Neural cell (in vitro differentiated cells): ENCODE results near the gene PARD3B. TPM values are rescaled to one million over a fixed set of nuclear protein-coding genes. Genes with fewer than 3 reads are reported as not detected.

ENCODE experiments used
- H2AFZ ChIP-seq: fragments of 200-600, 300-800 bp; sonication (generic), shearing (Covaris generic); 2 replicates; pipeline ENCODE4 v1.6.0; 2014; ENCODE audit warnings: low read depth, mild to moderate bottlenecking, antibody characterized with exemption, low read length, moderate library complexity
- H3F3A ChIP-seq: fragments of 200-600 bp; shearing (Covaris generic); 2 replicates; pipeline ENCODE4 v1.6.1; 2016; ENCODE audit warnings: mild to moderate bottlenecking, moderate library complexity, mixed read lengths, antibody characterized with exemption, low read length; ENCODE audit not compliant: insufficient read depth, poor library complexity, severe bottlenecking
- H3K27ac ChIP-seq: fragments of 200-600, 300-800 bp; sonication (generic), shearing (Covaris generic); 2 replicates; pipeline ENCODE4 v1.5.1; 2014; ENCODE audit warnings: mild to moderate bottlenecking, low read length, moderate library complexity
- H3K27me3 ChIP-seq: fragments of 300-800, 200-600 bp; sonication (generic), shearing (Covaris generic); 2 replicates; pipeline ENCODE4 v1.6.0; 2014; ENCODE audit warnings: mild to moderate bottlenecking, low read depth, low read length, moderate library complexity; ENCODE audit not compliant: insufficient read depth
- H3K36me3 ChIP-seq: fragments of 300-800, 200-600 bp; sonication (generic), shearing (Covaris generic); 2 replicates; pipeline ENCODE4 v1.5.1; 2014; ENCODE audit warnings: mild to moderate bottlenecking, antibody characterized with exemption, low read length, moderate library complexity; ENCODE audit not compliant: insufficient read depth
- H3K4me2 ChIP-seq: fragments of 300-800, 200-600 bp; sonication (generic), shearing (Covaris generic); 2 replicates; pipeline ENCODE4 v1.6.0; 2014; ENCODE audit warnings: mild to moderate bottlenecking, low read length
- H3K4me3 ChIP-seq: fragments of 300-800, 200-600 bp; sonication (generic), shearing (Covaris generic); 2 replicates; pipeline ENCODE4 v1.5.1; 2014; ENCODE audit warnings: mild to moderate bottlenecking, low read length, moderate library complexity
- H3K79me2 ChIP-seq: fragments of 200-600 bp; shearing (Covaris generic); replicated peaks from 2 replicates; pipeline ENCODE4 v1.6.0; 2014; ENCODE audit warnings: mild to moderate bottlenecking, low read length, moderate library complexity; ENCODE audit not compliant: insufficient read depth
- H3K9ac ChIP-seq: fragments of 300-800, 200-600 bp; sonication (generic), shearing (Covaris generic); 2 replicates; pipeline ENCODE4 v1.6.1; 2016; ENCODE audit warnings: mild to moderate bottlenecking, low read length, mixed read lengths
- H3K9me2 ChIP-seq: fragments of 200-600 bp; shearing (Covaris generic); 2 replicates; pipeline ENCODE4 v1.6.1; 2016; ENCODE audit warnings: mild to moderate bottlenecking, low read length, mixed read lengths; ENCODE audit not compliant: insufficient read depth
- H3K9me3 ChIP-seq: fragments of 200-600, 300-800 bp; sonication (generic), shearing (Covaris generic); 2 replicates; pipeline ENCODE4 v1.6.1; 2016; ENCODE audit warnings: mild to moderate bottlenecking, mixed run types, low read length, moderate library complexity, mixed read lengths
- H4K20me1 ChIP-seq: fragments of 200-600 bp; shearing (Covaris generic); 2 replicates; pipeline ENCODE4 v1.6.1; 2016; ENCODE audit warnings: mild to moderate bottlenecking, mixed run types; ENCODE audit not compliant: insufficient read depth
- EP300 ChIP-seq: fragments of 450-650 bp; conservative IDR thresholded peaks from 2 replicates; pipeline ENCODE4 v1.6.1; 2014; ENCODE audit warnings: antibody characterized with exemption, mild to moderate bottlenecking, moderate library complexity; ENCODE audit not compliant: poor library complexity, severe bottlenecking
- EZH2 ChIP-seq: fragments of 200-600, 300-800 bp; shearing (Covaris generic), sonication (generic); IDR thresholded peaks from 2 replicates; pipeline ENCODE4 v1.6.1; 2014; ENCODE audit warnings: antibody characterized with exemption, low read length, borderline replicate concordance, mild to moderate bottlenecking; ENCODE audit not compliant: insufficient read depth, poor library complexity, severe bottlenecking
- MXI1 ChIP-seq: fragments of 450-650 bp; conservative IDR thresholded peaks from 2 replicates; pipeline ENCODE4 v1.6.1; 2014; ENCODE audit warnings: antibody characterized with exemption, mild to moderate bottlenecking; ENCODE audit not compliant: poor library complexity, severe bottlenecking
- POLR2AphosphoS5 ChIP-seq: IDR thresholded peaks from 2 replicates; pipeline ENCODE4 v1.6.1; 2012
- RAD21 ChIP-seq: fragments of 450-650 bp; conservative IDR thresholded peaks from 2 replicates; pipeline ENCODE4 v1.6.1; 2014; ENCODE audit warnings: antibody characterized with exemption, mild to moderate bottlenecking, moderate library complexity
- REST ChIP-seq: IDR thresholded peaks from 2 replicates; pipeline ENCODE4 v1.6.1; 2012; ENCODE audit warnings: borderline replicate concordance
- SMC3 ChIP-seq: fragments of 450-650 bp; conservative IDR thresholded peaks from 2 replicates; pipeline ENCODE4 v1.6.1; 2014; ENCODE audit warnings: antibody characterized with exemption, mild to moderate bottlenecking, moderate library complexity; ENCODE audit not compliant: poor library complexity
- TAF1 ChIP-seq: IDR thresholded peaks from 2 replicates; pipeline ENCODE4 v1.6.1; 2012; ENCODE audit warnings: low read depth
- polyA minus RNA-seq: library from RNA; depleted of rRNA, polyadenylated mRNA; stranded (reverse); fragments of >200 nt; gene quantifications from 2 replicates; pipeline ENCODE4 v1.2.3, GENCODE V29; 2014
- polyA plus RNA-seq: library from polyadenylated mRNA; depleted of rRNA; stranded (reverse); fragments of >200 nt; gene quantifications from 2 replicates; pipeline ENCODE4 v1.2.3, GENCODE V29; 2014
- TF ChIP-seq, protein P1 (sequence below): fragments of 450-650 bp; IDR thresholded peaks from 2 replicates; pipeline ENCODE4 v1.5.1; 2014; ENCODE audit warnings: antibody characterized with exemption, mild to moderate bottlenecking, moderate library complexity; ENCODE audit not compliant: poor library complexity, severe bottlenecking

PARD3B gene
- 0.36 and 0.54 TPM in 2 replicates for polyA plus RNA-seq
- polyA minus RNA-seq = 3.4 and 4.2 TPM in 2 replicates

DNA sequence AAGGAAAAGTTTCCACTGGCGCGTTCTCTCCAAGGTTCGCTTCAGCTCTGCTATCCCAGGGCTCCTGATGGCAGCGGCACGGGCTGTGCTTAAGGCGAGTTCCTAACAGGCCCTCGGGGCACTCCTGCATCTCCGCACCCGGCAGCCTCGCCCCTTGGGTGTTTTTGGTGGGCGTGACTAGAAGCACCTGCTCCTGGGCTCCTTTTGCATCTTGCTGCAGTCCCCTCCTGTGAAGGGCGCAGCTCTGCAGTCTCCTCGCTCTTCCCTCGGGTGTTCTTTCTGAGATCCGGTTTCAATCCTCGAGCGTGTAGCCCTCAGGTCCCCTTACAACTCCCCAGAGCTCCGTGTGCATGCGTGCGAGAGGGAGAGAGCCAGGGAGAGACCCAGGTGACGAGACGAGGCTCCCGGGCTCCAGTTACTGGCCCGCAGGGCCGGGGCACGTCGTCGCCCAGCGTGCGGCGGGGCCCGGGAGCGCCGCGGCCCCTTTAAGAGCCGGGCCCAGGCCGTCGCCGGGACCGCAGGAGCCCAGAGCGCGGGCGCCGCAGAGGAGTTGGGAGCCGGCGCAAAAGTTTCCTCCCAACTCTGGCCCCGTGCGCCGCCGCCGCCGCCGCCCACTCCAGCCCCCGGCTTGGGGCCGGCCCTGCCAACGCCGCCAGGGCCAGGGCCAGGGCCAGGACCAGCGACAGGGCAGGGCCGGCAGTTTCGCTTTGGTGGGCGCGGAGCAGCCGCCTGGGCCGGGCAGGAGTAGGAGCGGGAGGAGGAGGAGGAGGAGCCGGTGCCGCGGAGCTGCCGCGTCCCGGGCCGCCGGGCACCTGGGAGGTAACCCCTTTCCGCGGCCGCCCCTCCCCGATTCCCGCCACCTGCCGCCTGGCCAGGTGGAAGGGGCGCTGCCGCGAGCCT is at the start of gene PARD3B:
Gene PARD3B (plus strand): TSS at position 515 of the 900 bp plus-strand sequence. CDS start 525 bp downstream, outside the sequence.
- H4K20me1 ChIP-seq = no peaks in the 10 kb centered on the region
- H2AFZ ChIP-seq = no peak within 1 kb of the TSS
- H3K9me2 ChIP-seq = no peaks in the 10 kb centered on the region
- peak within 1 kb of the TSS; percentile 73 for H3K4me3 ChIP-seq
- H3K27ac ChIP-seq = no peak within 1 kb of the TSS
- H3K4me2 ChIP-seq = peak within 1 kb of the TSS; percentile 38
- H3F3A ChIP-seq = no peaks in the 10 kb centered on the region
- peak; percentile 14 for TF ChIP-seq MXI1
- TF ChIP-seq EP300 = no peak
- peaks cover 29% of the 10 kb centered on the region for H3K27me3 ChIP-seq
- H3K9me3 ChIP-seq = no peaks in the 10 kb centered on the region
- peak within 1 kb of the TSS; percentile 51 for H3K9ac ChIP-seq
- no peaks in the 10 kb centered on the region for H3K36me3 ChIP-seq
- H3K79me2 ChIP-seq = no peaks in the 10 kb centered on the region

DNA sequence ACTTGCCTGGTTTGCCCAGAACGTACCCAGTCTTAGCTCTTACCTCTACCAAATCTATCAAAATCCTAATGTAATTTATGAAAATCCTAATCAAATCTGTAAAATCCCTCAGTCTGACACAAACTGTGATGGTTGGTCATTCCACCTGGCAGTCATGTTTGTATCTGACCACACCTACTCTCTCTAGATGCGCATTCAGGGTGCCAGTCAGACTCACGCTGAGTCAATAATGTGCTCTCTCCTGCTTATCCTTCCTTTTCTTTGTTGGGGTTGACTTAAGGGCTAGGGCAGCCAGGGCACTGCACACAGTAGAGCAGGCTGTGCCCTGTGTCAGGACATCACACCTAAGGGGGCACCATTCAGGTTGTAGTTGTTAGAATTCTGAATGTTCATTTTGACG is 48.5 kb upstream of the PARD3B start:
- Histone ChIP-seq H3K9me3 (no peaks in the 10 kb centered on the region), H3K4me2 (no peak overlapping the region), H3K4me3 (no peak overlapping the region), H4K20me1 (no peaks in the 10 kb centered on the region), H3K9me2 (no peaks in the 10 kb centered on the region), H3K79me2 (no peaks in the 10 kb centered on the region), H3K27ac (no peak overlapping the region), H3K36me3 (no peaks in the 10 kb centered on the region), H2AFZ (no peak overlapping the region), H3F3A (no peaks in the 10 kb centered on the region), H3K9ac (no peak overlapping the region), H3K27me3 (no peaks in the 10 kb centered on the region)
- TF ChIP-seq POLR2AphosphoS5 = no peak
- no peak for TF ChIP-seq SMC3
- TF ChIP-seq EZH2 = no peak
- no peak for TF ChIP-seq EP300

GRCh38 chr2:204497855-204498254 is 47.4 kb upstream of the PARD3B start:
- TF ChIP-seq MXI1 = no peak
- TF ChIP-seq SMC3 = no peak
- no peak for TF ChIP-seq TAF1
- no peak for TF ChIP-seq EZH2
- TF ChIP-seq EP300 = no peak
- TF ChIP-seq, protein P1, sequence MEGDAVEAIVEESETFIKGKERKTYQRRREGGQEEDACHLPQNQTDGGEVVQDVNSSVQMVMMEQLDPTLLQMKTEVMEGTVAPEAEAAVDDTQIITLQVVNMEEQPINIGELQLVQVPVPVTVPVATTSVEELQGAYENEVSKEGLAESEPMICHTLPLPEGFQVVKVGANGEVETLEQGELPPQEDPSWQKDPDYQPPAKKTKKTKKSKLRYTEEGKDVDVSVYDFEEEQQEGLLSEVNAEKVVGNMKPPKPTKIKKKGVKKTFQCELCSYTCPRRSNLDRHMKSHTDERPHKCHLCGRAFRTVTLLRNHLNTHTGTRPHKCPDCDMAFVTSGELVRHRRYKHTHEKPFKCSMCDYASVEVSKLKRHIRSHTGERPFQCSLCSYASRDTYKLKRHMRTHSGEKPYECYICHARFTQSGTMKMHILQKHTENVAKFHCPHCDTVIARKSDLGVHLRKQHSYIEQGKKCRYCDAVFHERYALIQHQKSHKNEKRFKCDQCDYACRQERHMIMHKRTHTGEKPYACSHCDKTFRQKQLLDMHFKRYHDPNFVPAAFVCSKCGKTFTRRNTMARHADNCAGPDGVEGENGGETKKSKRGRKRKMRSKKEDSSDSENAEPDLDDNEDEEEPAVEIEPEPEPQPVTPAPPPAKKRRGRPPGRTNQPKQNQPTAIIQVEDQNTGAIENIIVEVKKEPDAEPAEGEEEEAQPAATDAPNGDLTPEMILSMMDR = no peak
- TF ChIP-seq POLR2AphosphoS5 = no peak
- TF ChIP-seq REST = no peak
- no peak for TF ChIP-seq RAD21
- H3K27me3 ChIP-seq = no peaks in the 10 kb centered on the region
- H3K36me3 ChIP-seq = no peaks in the 10 kb centered on the region
- H4K20me1 ChIP-seq = no peaks in the 10 kb centered on the region
- H3K79me2 ChIP-seq = no peaks in the 10 kb centered on the region
- H3K9me3 ChIP-seq = no peaks in the 10 kb centered on the region
- no peaks in the 10 kb centered on the region for H3F3A ChIP-seq
- H3K4me2 ChIP-seq = no peak overlapping the region
- no peak overlapping the region for H3K27ac ChIP-seq
- H3K4me3 ChIP-seq = no peak overlapping the region
- no peak overlapping the region for H3K9ac ChIP-seq
- H3K9me2 ChIP-seq = no peaks in the 10 kb centered on the region
- H2AFZ ChIP-seq = no peak overlapping the region
